Measurements from ENCODE around the gene VEGFB.

Gene VEGFB

GRCh38 chr11:64245797-64246620, 11.6 kb downstream of the VEGFB start:
- TF ChIP-seq YY1 (IDR thresholded peaks at IDR 0.05; ENCODE audit: low read depth): peak; percentile 33; the same call in 1 of the 2 replicates
- no peak for TF ChIP-seq CREB1 (IDR thresholded peaks at IDR 0.05; ENCODE audit: low read depth)
- peak; percentile 29 for TF ChIP-seq TAF1 (IDR thresholded peaks at IDR 0.05; ENCODE audit: low read depth)
- peak; percentile 68; the same call in 1 of the 2 replicates for TF ChIP-seq ZBTB7A (IDR thresholded peaks at IDR 0.05; ENCODE audit: low read depth)
- TF ChIP-seq TEAD4 (IDR thresholded peaks at IDR 0.05): peak; percentile 52; the same call in 1 of the 2 replicates
- TF ChIP-seq EGR1 (IDR thresholded peaks at IDR 0.05): no peak
- no peak for TF ChIP-seq RAD21 (IDR thresholded peaks at IDR 0.05; ENCODE audit: low read depth)

- peak; percentile 21; the same call in 1 of the 2 replicates for TF ChIP-seq MAX (IDR thresholded peaks at IDR 0.05)
- peak; percentile 38; the same call in 1 of the 2 replicates for TF ChIP-seq USF1 (IDR thresholded peaks at IDR 0.05)
- TF ChIP-seq YY1 (IDR thresholded peaks at IDR 0.05; ENCODE audit: low read depth): peak; percentile 72
These were observed 12.2 kb downstream of the VEGFB start for GRCh38 chr11:64246621-64246870.

GRCh38 chr11:64246871-64247728, 12.7 kb downstream of the VEGFB start, which contains the start of gene PPP1R14B:
Gene PPP1R14B (minus strand): TSS chr11:64246943. CDS start chr11:64246673, 270 bp downstream.
- TF ChIP-seq MAX (IDR thresholded peaks at IDR 0.05) (peak; percentile 97), RAD21 (IDR thresholded peaks at IDR 0.05; ENCODE audit: low read depth) (no peak), REST (IDR thresholded peaks at IDR 0.05; ENCODE audit: low read depth) (peak; percentile 28; the same call in 1 of the 2 replicates), TAF1 (IDR thresholded peaks at IDR 0.05; ENCODE audit: low read depth) (peak; percentile 17; the same call in 1 of the 2 replicates), USF1 (IDR thresholded peaks at IDR 0.05) (no peak; the same call in 1 of the 2 replicates), EP300 (IDR thresholded peaks at IDR 0.05; ENCODE audit: borderline replicate concordance) (0 out of 2 replicates have a peak, but pooled peaks have one; percentile 27), CEBPB (IDR thresholded peaks at IDR 0.05) (no peak), NFIC (IDR thresholded peaks at IDR 0.05) (0 out of 2 replicates have a peak, but pooled peaks have one; percentile 15), TCF12 (IDR thresholded peaks at IDR 0.05; ENCODE audit: low read depth) (peak; percentile 64; the same call in 1 of the 2 replicates), EGR1 (IDR thresholded peaks at IDR 0.05) (peak; percentile 34), TEAD4 (IDR thresholded peaks at IDR 0.05) (no peak), FOXM1 (IDR thresholded peaks at IDR 0.05; ENCODE audit: borderline replicate concordance, low read depth) (no peak), YY1 (IDR thresholded peaks at IDR 0.05; ENCODE audit: low read depth) (peak; percentile 97), ZBTB7A (IDR thresholded peaks at IDR 0.05; ENCODE audit: low read depth) (peak; percentile 93), CREB1 (IDR thresholded peaks at IDR 0.05; ENCODE audit: low read depth) (no peak)

GRCh38 chr11:64247729-64248531, 13.5 kb downstream of the VEGFB start:
- TF ChIP-seq CEBPB (IDR thresholded peaks at IDR 0.05) (no peak), USF1 (IDR thresholded peaks at IDR 0.05) (no peak), YY1 (IDR thresholded peaks at IDR 0.05; ENCODE audit: low read depth) (no peak), RAD21 (IDR thresholded peaks at IDR 0.05; ENCODE audit: low read depth) (no peak), TEAD4 (IDR thresholded peaks at IDR 0.05) (no peak), ZBTB7A (IDR thresholded peaks at IDR 0.05; ENCODE audit: low read depth) (no peak), EP300 (IDR thresholded peaks at IDR 0.05; ENCODE audit: borderline replicate concordance) (no peak), EGR1 (IDR thresholded peaks at IDR 0.05) (no peak), TCF12 (IDR thresholded peaks at IDR 0.05; ENCODE audit: low read depth) (no peak), NFIC (IDR thresholded peaks at IDR 0.05) (no peak), MAX (IDR thresholded peaks at IDR 0.05) (no peak), CREB1 (IDR thresholded peaks at IDR 0.05; ENCODE audit: low read depth) (no peak), TAF1 (IDR thresholded peaks at IDR 0.05; ENCODE audit: low read depth) (no peak), REST (IDR thresholded peaks at IDR 0.05; ENCODE audit: low read depth) (no peak), FOXM1 (IDR thresholded peaks at IDR 0.05; ENCODE audit: borderline replicate concordance, low read depth) (no peak)
